Thyroid gland (tissue), 4 donors: ENCODE results near the gene TMEM117.

ENCODE experiments used
- CTCF ChIP-seq, 6 experiments: fragments of 200-600 bp in 3 of 6; fragments of 450-650 bp in 3 of 6; sonication (generic) in 3 of 6; IDR thresholded peaks; one replicate each; pipeline ENCODE4 v1.5.1; 2016 to 2019; ENCODE audit warnings: antibody characterized with exemption in 6 of 6, mild to moderate bottlenecking in 2 of 6, inconsistent platforms in 1 of 6, moderate library complexity in 1 of 6
- POLR2A ChIP-seq, 2 donors: fragments of 450-650 bp; IDR thresholded peaks; one replicate each; pipeline ENCODE4 v1.6.1; 2017; ENCODE audit warnings: antibody characterized with exemption in 2 of 2, mild to moderate bottlenecking in 2 of 2, moderate library complexity in 1 of 2

- TF ChIP-seq POLR2A (IDR thresholded peaks at IDR 0.05), result no peak
- TF ChIP-seq CTCF (IDR thresholded peaks at IDR 0.05), result no peak
Observed at GRCh38 chr12:44154128-44154527, 318.2 kb downstream of the TMEM117 start.
